H9 (cell line): ENCODE results near the gene CYSLTR2. TPM values are rescaled to one million over a fixed set of nuclear protein-coding genes. Genes with fewer than 3 reads are reported as not detected.

Experiments
- DNase-seq: peaks from one replicate; pipeline ENCODE4 v3.0.0-alpha.2; 2017
- H2AFZ ChIP-seq: one replicate; pipeline ENCODE4 v1.6.1; 2013; ENCODE audit warnings: mild to moderate bottlenecking, low read length, control low read depth, moderate library complexity
- H2AK5ac ChIP-seq: 2 replicates; pipeline ENCODE4 v1.6.1; 2013; ENCODE audit warnings: low read length, control low read depth, mixed read lengths; ENCODE audit not compliant: insufficient read length
- H2BK120ac ChIP-seq: one replicate; pipeline ENCODE4 v1.6.1; 2013; ENCODE audit warnings: low read depth, mild to moderate bottlenecking, low read length, control low read depth, inconsistent platforms; ENCODE audit not compliant: poor library complexity, severe bottlenecking
- H2BK12ac ChIP-seq: 2 replicates; pipeline ENCODE4 v1.6.1; 2013; ENCODE audit warnings: low read length, control low read depth, mixed read lengths, low read depth; ENCODE audit not compliant: insufficient read length
- H2BK15ac ChIP-seq: 2 replicates; pipeline ENCODE4 v1.6.1; 2013; ENCODE audit warnings: low read depth, low read length, control low read depth
- H2BK20ac ChIP-seq: one replicate; pipeline ENCODE4 v1.6.1; 2013; ENCODE audit warnings: low read depth, mild to moderate bottlenecking, low read length, control low read depth, inconsistent platforms; ENCODE audit not compliant: poor library complexity, severe bottlenecking
- H2BK5ac ChIP-seq: 2 replicates; pipeline ENCODE4 v1.6.1; 2013; ENCODE audit warnings: low read length, control low read depth, mixed read lengths; ENCODE audit not compliant: insufficient read length
- H3K14ac ChIP-seq: 2 replicates; pipeline ENCODE4 v1.6.1; 2013; ENCODE audit warnings: low read length, control low read depth; ENCODE audit not compliant: insufficient read depth
- H3K18ac ChIP-seq: 2 replicates; pipeline ENCODE4 v1.6.1; 2013; ENCODE audit warnings: low read depth, mild to moderate bottlenecking, mixed read lengths, low read length, control low read depth; ENCODE audit not compliant: insufficient read length
- H3K23ac ChIP-seq: 2 replicates; pipeline ENCODE4 v1.6.1; 2013; ENCODE audit warnings: low read length, control low read depth, mixed read lengths, low read depth; ENCODE audit not compliant: insufficient read length
- H3K23me2 ChIP-seq: 2 replicates; pipeline ENCODE4 v1.6.1; 2013; ENCODE audit warnings: low read depth, mild to moderate bottlenecking, mixed read lengths, low read length, control low read depth; ENCODE audit not compliant: insufficient read length, poor library complexity, severe bottlenecking
- H3K27ac ChIP-seq: 2 replicates; pipeline ENCODE4 v1.5.1; 2013; ENCODE audit warnings: low read length, control low read depth, mixed read lengths, low read depth; ENCODE audit not compliant: insufficient read length
- H3K27me3 ChIP-seq: 2 replicates; pipeline ENCODE4 v1.6.1; 2013; ENCODE audit warnings: low read length, control low read depth, inconsistent platforms; ENCODE audit not compliant: insufficient read depth
- H3K4ac ChIP-seq: 2 replicates; pipeline ENCODE4 v1.6.1; 2013; ENCODE audit warnings: low read depth, mild to moderate bottlenecking, control low read depth, inconsistent platforms, low read length, moderate library complexity
- H3K4me1 ChIP-seq: 2 replicates; pipeline ENCODE4 v1.6.1; 2013; ENCODE audit warnings: low read length, control low read depth, inconsistent platforms; ENCODE audit not compliant: insufficient read depth
- H3K4me2 ChIP-seq: 2 replicates; pipeline ENCODE4 v1.6.1; 2013; ENCODE audit warnings: low read length, control low read depth, mixed read lengths; ENCODE audit not compliant: insufficient read length, insufficient read depth
- H3K56ac ChIP-seq: 2 replicates; pipeline ENCODE4 v1.6.1; 2013; ENCODE audit warnings: low read depth, mild to moderate bottlenecking, mixed read lengths, low read length, control low read depth; ENCODE audit not compliant: insufficient read length
- H3K79me1 ChIP-seq: 2 replicates; pipeline ENCODE4 v1.6.1; 2013; ENCODE audit warnings: low read depth, mild to moderate bottlenecking, moderate library complexity, low read length, control low read depth, inconsistent platforms; ENCODE audit not compliant: insufficient read depth, poor library complexity, severe bottlenecking
- H3K79me2 ChIP-seq: 2 replicates; pipeline ENCODE4 v1.6.1; 2013; ENCODE audit warnings: low read length, control low read depth, inconsistent platforms; ENCODE audit not compliant: insufficient read depth
- H3K9ac ChIP-seq: 2 replicates; pipeline ENCODE4 v1.6.1; 2013; ENCODE audit warnings: low read length, control low read depth, mixed read lengths; ENCODE audit not compliant: insufficient read length; ENCODE audit errors: extremely low read depth
- H3K9me3 ChIP-seq: one replicate; pipeline ENCODE4 v1.6.1; 2013; ENCODE audit warnings: low read depth, low read length, inconsistent platforms; ENCODE audit not compliant: control insufficient read depth
- H3T11ph ChIP-seq: one replicate; pipeline ENCODE4 v1.6.1; 2013; ENCODE audit warnings: mild to moderate bottlenecking, low read length, control low read depth, inconsistent platforms
- H4K20me1 ChIP-seq: one replicate; pipeline ENCODE4 v1.6.1; 2013; ENCODE audit not compliant: control insufficient read depth, insufficient read length, insufficient read depth
- H4K5ac ChIP-seq: 2 replicates; pipeline ENCODE4 v1.6.1; 2013; ENCODE audit warnings: low read depth, mild to moderate bottlenecking, mixed read lengths, low read length, control low read depth; ENCODE audit not compliant: insufficient read length
- H4K8ac ChIP-seq: replicated peaks from 2 replicates; pipeline ENCODE4 v1.6.1; 2013; ENCODE audit warnings: low read length, control low read depth, mixed read lengths, low read depth; ENCODE audit not compliant: insufficient read length
- H4K91ac ChIP-seq: 2 replicates; pipeline ENCODE4 v1.6.1; 2013; ENCODE audit warnings: low read depth, mild to moderate bottlenecking, moderate library complexity, mixed read lengths, low read length, control low read depth; ENCODE audit not compliant: insufficient read length
- H3K27ac Mint-ChIP-seq, 3 experiments: 2 replicates in 2 of 3; 3 replicates in 1 of 3; pipeline ENCODE4 v1.8.0; 2020 to 2021; ENCODE audit warnings: mixed read lengths in 3 of 3, mild to moderate bottlenecking in 1 of 3, moderate library complexity in 1 of 3
- H3K27me3 Mint-ChIP-seq: 2 replicates; pipeline ENCODE4 v1.8.0; 2021; ENCODE audit warnings: low read depth, mild to moderate bottlenecking, moderate library complexity, mixed read lengths
- H3K36me3 Mint-ChIP-seq, 3 experiments: 2 replicates in 2 of 3; 3 replicates in 1 of 3; pipeline ENCODE4 v1.8.0; 2020 to 2021; ENCODE audit warnings: low read depth in 3 of 3, mixed read lengths in 3 of 3; ENCODE audit not compliant: insufficient read depth in 1 of 3
- H3K4me1 Mint-ChIP-seq, 2 experiments: 2 replicates each; pipeline ENCODE4 v1.8.0; 2020; ENCODE audit warnings: mixed read lengths in 2 of 2
- H3K4me3 Mint-ChIP-seq, 2 experiments: 2 replicates in 1 of 2; 3 replicates in 1 of 2; pipeline ENCODE4 v1.8.0; 2020 to 2021; ENCODE audit warnings: mild to moderate bottlenecking in 2 of 2, mixed read lengths in 2 of 2, moderate library complexity in 1 of 2
- H3K9me3 Mint-ChIP-seq, 2 experiments: 2 replicates in 1 of 2; 3 replicates in 1 of 2; pipeline ENCODE4 v1.8.0; 2020; ENCODE audit warnings: mild to moderate bottlenecking in 2 of 2, mixed read lengths in 2 of 2, moderate library complexity in 1 of 2
- CTCF ChIP-seq: fragments of 200-600 bp; sonication (generic); conservative IDR thresholded peaks from 3 replicates; pipeline ENCODE4 v1.8.0; 2021; ENCODE audit warnings: antibody characterized with exemption, mild to moderate bottlenecking
- WGBS: extraction: QIAGEN DNeasy Blood & Tissue Kit; methylation state at CpG from one replicate; pipeline ENCODE4 v1.1.7; 2013; ENCODE audit warnings: missing lambda C conversion rate, low lambda C conversion rate, mixed read lengths; ENCODE audit not compliant: insufficient read length; ENCODE audit errors: extremely low coverage; 5-methylcytosine and 5-hydroxymethylcytosine counted together
- total RNA-seq: library from RNA; stranded (reverse); gene quantifications from 2 replicates; pipeline ENCODE4 v1.2.1, GENCODE V29; 2021

CYSLTR2 gene
- total RNA-seq, 1 experiment from 2014 or later, result not detected

GRCh38 chr13:48656608-48657007 lies 2.9 kb downstream of the CYSLTR2 start:
- no peaks in the 10 kb centered on the region; a peak in 1 of 5 replicates for H3K9me3 Mint-ChIP-seq
- no peak overlapping the region for H3K4ac ChIP-seq

More at GRCh38 chr13:48656608-48657007, 2.9 kb downstream of the CYSLTR2 start:
- H3K27ac Mint-ChIP-seq, result no peak overlapping the region
- H3K56ac ChIP-seq, result no peak overlapping the region
- H3K36me3 Mint-ChIP-seq, result no peaks in the 10 kb centered on the region
- no peak overlapping the region for H3T11ph ChIP-seq
- H2AK5ac ChIP-seq, result no peak overlapping the region
- no peaks in the 10 kb centered on the region for H3K9me3 ChIP-seq
- no peak overlapping the region for H4K91ac ChIP-seq
- H4K20me1 ChIP-seq, result no peaks in the 10 kb centered on the region
- no peak overlapping the region for H2BK120ac ChIP-seq
- H2BK15ac ChIP-seq, result no peak overlapping the region
- no peak overlapping the region for H2BK20ac ChIP-seq
- no peaks in the 10 kb centered on the region for H3K23me2 ChIP-seq
- WGBS, result no CpG with 5 or more reads among the region's 3 CpGs
- H3K14ac ChIP-seq, result no peak overlapping the region
- no peak overlapping the region for H4K8ac ChIP-seq
- H2AFZ ChIP-seq, result no peak overlapping the region
- no peaks in the 10 kb centered on the region for H3K79me2 ChIP-seq
- H3K79me1 ChIP-seq, result no peaks in the 10 kb centered on the region
- no peak overlapping the region for H3K9ac ChIP-seq
- H2BK5ac ChIP-seq, result no peak overlapping the region
- no peak overlapping the region for H3K18ac ChIP-seq
- DNase-seq, result no peak
- peaks cover 3 to 6% of the 10 kb centered on the region in 2 experiments; a peak in 3 of 4 replicates for H3K4me1 Mint-ChIP-seq
- H3K27me3 ChIP-seq, result no peaks in the 10 kb centered on the region
- no peak overlapping the region for H3K4me2 ChIP-seq
- no peak for TF ChIP-seq CTCF
- no peak overlapping the region for H2BK12ac ChIP-seq
- H3K27ac ChIP-seq, result no peak overlapping the region
- no peak overlapping the region for H4K5ac ChIP-seq
- H3K4me3 Mint-ChIP-seq, result no peak overlapping the region
- no peak overlapping the region for H3K23ac ChIP-seq
- H3K27me3 Mint-ChIP-seq, result no peaks in the 10 kb centered on the region; the same call in 1 of the 2 replicates
- H3K4me1 ChIP-seq, result no peaks in the 10 kb centered on the region
